ENCODE data around the gene OXNAD1.

DNA sequence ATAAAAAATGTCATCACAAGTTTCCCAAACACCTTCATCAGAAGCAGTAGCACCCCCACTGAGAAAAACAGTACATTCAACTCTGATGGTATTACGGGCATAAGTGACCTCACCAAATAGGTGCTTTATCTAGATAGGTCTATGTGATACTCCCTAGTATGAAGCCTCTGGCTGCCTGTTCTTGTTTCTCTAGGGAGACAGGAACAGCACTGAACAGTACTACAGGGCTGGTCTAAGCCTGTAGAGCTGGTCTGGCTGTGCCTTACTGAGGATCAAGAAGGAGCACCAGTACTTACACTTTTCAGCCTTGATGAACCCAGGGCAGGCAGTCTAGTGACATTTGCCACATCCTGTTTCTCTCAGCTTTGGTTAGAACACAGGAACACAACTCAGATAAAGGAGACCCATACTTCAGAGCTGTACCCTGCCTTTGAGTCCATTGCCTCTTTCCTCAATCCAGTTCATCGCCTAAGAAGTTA, 35.9 kb downstream of the OXNAD1 start:
- TF ChIP-seq, protein P1, sequence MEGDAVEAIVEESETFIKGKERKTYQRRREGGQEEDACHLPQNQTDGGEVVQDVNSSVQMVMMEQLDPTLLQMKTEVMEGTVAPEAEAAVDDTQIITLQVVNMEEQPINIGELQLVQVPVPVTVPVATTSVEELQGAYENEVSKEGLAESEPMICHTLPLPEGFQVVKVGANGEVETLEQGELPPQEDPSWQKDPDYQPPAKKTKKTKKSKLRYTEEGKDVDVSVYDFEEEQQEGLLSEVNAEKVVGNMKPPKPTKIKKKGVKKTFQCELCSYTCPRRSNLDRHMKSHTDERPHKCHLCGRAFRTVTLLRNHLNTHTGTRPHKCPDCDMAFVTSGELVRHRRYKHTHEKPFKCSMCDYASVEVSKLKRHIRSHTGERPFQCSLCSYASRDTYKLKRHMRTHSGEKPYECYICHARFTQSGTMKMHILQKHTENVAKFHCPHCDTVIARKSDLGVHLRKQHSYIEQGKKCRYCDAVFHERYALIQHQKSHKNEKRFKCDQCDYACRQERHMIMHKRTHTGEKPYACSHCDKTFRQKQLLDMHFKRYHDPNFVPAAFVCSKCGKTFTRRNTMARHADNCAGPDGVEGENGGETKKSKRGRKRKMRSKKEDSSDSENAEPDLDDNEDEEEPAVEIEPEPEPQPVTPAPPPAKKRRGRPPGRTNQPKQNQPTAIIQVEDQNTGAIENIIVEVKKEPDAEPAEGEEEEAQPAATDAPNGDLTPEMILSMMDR (IDR thresholded peaks at IDR 0.05): no peak
- TF ChIP-seq EP300 (IDR thresholded peaks at IDR 0.05): no peak
